Measurements from ENCODE around the gene TMEM121.
"Not testable (repeated sequence)": the region's sequence is repeated elsewhere in the genome, so short reads cannot be mapped to it uniquely, and the experiment has no call there.

The TMEM121 gene

DNA sequence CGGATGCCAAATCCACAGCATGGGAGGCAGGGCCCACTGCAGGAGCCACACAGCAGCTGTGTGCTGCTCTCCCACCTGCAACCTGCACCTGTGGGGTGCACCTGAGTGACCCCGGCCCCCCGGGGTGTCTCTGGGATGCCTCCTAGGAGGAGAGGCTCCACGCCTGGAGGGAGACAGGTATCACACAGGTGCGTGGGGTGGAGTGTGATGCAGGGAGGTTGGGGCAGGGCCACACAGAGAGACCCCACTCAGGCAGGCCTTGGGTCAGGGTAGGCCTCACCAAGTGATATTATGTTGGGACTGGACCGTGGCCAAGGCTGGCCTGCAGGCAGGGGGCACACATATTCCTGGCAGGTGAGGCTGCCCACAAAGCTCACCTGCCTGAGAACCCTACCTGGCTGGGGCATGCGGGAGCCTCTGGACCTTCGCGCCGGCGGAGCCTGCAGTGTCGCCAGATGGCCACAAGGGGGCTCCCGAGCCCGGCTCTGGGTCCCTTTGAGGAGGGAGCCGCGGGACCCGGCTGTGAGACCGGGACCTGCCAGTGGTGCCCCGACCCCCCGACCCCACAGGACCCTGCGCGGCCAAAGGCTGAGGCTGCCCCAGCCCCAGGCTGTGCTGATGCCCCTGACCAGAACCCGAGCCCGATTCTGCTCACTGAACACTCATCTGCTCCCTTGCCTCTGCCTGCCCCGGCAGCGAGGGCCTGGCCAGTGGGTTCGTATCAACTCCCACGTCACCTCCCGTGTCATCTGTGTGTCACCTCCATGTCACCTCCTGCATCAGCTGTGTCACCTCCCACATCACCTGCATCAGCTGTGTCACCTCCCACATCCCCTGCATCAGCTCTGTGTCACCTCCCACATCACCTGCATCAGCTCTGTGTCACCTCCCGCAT, 11.4 kb downstream of the TMEM121 start:
- Histone ChIP-seq H3K4me1 (peaks cover 0 to 6% (median 2%) of the 10 kb centered on the region in 4 donors), H3K27ac (no peak overlapping the region), H3K9me3 (peaks cover 0 to 5% (median 0%) of the 10 kb centered on the region in 3 donors), H3K4me3 (no peak overlapping the region), H3K27me3 (peaks cover 0 to 60% of the 10 kb centered on the region in 2 donors), H3K36me3 (no peaks in the 10 kb centered on the region)
- intact Hi-C loops (cut with DNase I; ENCODE audit: low total_unique reads), result no loop called here
- TF ChIP-seq, protein P1, sequence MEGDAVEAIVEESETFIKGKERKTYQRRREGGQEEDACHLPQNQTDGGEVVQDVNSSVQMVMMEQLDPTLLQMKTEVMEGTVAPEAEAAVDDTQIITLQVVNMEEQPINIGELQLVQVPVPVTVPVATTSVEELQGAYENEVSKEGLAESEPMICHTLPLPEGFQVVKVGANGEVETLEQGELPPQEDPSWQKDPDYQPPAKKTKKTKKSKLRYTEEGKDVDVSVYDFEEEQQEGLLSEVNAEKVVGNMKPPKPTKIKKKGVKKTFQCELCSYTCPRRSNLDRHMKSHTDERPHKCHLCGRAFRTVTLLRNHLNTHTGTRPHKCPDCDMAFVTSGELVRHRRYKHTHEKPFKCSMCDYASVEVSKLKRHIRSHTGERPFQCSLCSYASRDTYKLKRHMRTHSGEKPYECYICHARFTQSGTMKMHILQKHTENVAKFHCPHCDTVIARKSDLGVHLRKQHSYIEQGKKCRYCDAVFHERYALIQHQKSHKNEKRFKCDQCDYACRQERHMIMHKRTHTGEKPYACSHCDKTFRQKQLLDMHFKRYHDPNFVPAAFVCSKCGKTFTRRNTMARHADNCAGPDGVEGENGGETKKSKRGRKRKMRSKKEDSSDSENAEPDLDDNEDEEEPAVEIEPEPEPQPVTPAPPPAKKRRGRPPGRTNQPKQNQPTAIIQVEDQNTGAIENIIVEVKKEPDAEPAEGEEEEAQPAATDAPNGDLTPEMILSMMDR (IDR thresholded peaks at IDR 0.05), result peak; percentile 77 to 99
- DNase-seq, result peak in 1 of 2 donors; percentile 68

DNA sequence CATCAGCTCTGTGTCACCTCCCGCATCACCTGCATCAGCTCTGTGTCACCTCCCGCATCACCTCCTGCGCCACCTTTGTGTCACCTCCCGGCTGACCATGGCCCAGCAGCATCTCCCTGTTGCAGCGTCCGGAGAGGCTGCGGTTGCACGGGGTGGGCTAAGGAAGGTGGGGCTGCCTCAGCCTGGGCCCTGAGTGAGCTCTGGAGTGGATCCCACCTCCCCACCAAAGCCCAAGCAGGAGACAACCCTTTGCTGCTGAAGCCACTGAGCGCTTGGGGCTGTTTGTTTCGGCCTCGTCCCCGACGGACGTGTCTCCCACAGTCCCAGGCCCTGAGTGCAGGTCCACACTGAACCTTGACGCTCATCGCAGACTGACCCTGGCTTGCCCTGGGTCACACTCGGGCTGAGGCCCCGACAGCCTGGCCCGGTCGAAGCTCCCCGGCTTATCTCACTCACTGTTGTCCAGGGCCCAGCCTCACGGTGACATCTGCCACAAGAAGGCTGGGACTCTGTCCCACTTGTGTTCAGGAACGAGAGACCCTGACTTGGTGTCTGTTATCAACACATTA, 12.2 kb downstream of the TMEM121 start:
- TF ChIP-seq, protein P1 (IDR thresholded peaks at IDR 0.05), result no peak

DNA sequence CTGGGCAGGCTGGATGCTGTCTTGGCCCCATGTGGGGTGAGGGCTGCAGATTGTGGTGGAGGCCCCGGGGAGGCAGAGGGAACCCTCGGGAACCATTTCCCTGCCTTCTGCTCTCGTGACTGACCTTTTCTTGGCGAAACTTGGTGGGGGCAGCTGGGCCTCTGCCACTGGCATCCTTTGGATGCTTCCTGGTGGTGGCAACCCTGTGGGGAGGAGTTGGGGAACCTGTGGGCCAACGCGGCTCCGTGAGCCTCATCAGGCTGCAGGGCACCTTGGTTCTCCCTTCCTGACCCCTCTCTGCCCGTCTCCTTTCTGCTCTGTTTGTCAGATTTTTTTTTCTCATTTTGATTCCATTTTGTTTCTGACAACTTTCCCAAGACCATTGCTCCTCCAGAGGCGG, 14.4 kb downstream of the TMEM121 start:
- Histone ChIP-seq H3K4me1 (peaks cover 0 to 6% (median 2%) of the 10 kb centered on the region in 4 donors), H3K27ac (no peak overlapping the region), H3K9me3 (peaks cover 0 to 10% (median 2%) of the 10 kb centered on the region in 3 donors), H3K27me3 (peaks cover 0 to 36% of the 10 kb centered on the region in 2 donors), H3K36me3 (no peaks in the 10 kb centered on the region), H3K4me3 (no peak overlapping the region)
- TF ChIP-seq, protein P1 (IDR thresholded peaks at IDR 0.05), result no peak
- DNase-seq, result no peak
- intact Hi-C loops (cut with DNase I; ENCODE audit: low total_unique reads), result no loop called here

More for the DNA sequence above, 12.2 kb downstream of the TMEM121 start:
- peaks cover 0 to 53% of the 10 kb centered on the region in 2 donors for H3K27me3 ChIP-seq
- peak in 1 of 2 donors; percentile 57 for DNase-seq
- intact Hi-C loops (cut with DNase I; ENCODE audit: low total_unique reads), result no loop called here
- H3K9me3 ChIP-seq, result peaks cover 0 to 10% (median 2%) of the 10 kb centered on the region in 3 donors
- H3K36me3 ChIP-seq, result no peaks in the 10 kb centered on the region
- H3K4me1 ChIP-seq, result peaks cover 0 to 6% (median 2%) of the 10 kb centered on the region in 4 donors
- H3K4me3 ChIP-seq, result no peak overlapping the region
- H3K27ac ChIP-seq, result no peak overlapping the region

DNA sequence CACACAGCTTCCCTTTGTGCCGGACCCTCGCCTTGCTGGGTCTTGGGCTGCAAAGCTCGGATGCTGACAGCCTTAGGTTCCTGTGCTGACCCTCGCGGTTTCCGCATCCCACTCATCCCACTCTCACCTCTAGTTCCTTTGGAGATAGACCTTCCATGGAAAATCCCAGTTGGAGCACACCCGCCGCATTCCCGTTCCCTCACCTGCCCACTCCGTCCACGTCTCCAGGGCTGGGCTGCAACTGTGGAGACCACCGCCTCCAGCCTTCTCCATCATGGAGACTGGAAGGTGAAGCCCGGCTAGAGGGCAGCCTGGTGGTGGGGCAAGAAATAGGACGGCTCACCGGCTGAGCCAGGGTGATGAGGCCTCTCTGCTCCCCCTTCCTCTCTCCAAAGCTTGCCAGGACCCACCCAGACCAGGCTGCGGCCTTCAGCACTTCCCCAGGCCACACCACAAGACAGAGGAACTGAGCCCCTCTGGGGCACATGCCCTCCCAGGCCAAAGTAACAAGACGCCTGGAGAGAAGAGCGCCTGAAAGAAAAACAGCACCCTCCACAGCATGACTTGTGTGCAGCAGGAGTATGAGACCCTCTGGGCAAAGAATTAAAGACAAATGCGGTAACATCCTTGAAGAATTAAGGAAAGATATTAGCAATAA, 15.0 kb downstream of the TMEM121 start:
- H3K36me3 ChIP-seq, result no peaks in the 10 kb centered on the region
- TF ChIP-seq, protein P1 (IDR thresholded peaks at IDR 0.05), result no peak
- no peak overlapping the region for H3K27ac ChIP-seq
- H3K4me3 ChIP-seq, result no peak overlapping the region
- H3K4me1 ChIP-seq, result peaks cover 0 to 6% (median 2%) of the 10 kb centered on the region in 4 donors
- no peak for DNase-seq
- intact Hi-C loops (cut with DNase I; ENCODE audit: low total_unique reads), result no loop called here
- peaks cover 0 to 31% of the 10 kb centered on the region in 2 donors for H3K27me3 ChIP-seq
- peaks cover 0 to 10% (median 2%) of the 10 kb centered on the region in 3 donors for H3K9me3 ChIP-seq

DNA sequence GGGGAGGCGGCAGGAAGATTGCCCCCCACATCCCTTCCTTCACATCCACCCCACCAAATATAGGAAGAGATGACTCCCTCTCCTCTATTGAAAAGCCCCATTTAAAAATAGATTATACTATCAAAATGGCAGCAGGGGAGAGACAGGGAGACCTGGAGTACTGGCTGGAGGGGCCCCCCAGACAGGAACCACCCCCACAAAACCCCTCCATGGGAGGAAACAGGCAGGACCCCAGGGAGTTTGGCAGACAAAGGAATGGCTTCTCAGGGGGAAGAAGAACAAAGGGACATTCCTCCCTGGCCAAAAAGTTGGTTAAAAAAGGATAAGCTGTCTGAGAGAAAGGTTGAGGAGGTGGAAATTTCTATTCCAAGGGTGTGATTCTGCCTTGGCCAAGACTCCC, 19.3 kb downstream of the TMEM121 start:
- H3K4me1 ChIP-seq; H3K4me3 ChIP-seq; intact Hi-C loops (cut with DNase I; ENCODE audit: low total_unique reads); H3K36me3 ChIP-seq; H3K9me3 ChIP-seq; H3K27ac ChIP-seq; DNase-seq; H3K27me3 ChIP-seq: not testable (repeated sequence)

DNA sequence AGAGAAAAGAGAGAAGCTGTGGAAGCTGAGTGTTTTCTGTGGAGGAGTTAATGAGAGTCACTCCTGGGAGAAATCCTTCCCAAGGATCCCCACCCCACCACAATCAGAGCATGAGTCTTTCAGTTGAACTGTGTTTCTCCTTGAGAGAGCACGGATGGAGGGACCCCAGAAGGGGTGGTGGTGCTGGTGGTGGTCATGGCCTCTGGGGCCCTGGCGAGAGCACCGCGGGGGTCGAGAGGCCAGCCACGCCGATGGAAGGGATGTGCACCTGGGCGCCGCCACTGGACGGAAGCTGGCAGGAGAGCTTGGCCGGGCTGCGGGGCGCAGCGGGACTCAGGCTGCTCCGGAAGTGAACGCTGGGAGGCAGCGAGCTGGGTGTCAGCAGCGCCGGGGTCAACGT, 20.0 kb downstream of the TMEM121 start:
- H3K4me1 ChIP-seq; H3K27me3 ChIP-seq; H3K27ac ChIP-seq; H3K9me3 ChIP-seq; DNase-seq; intact Hi-C loops (cut with DNase I; ENCODE audit: low total_unique reads); H3K36me3 ChIP-seq; H3K4me3 ChIP-seq: not testable (repeated sequence)

DNA sequence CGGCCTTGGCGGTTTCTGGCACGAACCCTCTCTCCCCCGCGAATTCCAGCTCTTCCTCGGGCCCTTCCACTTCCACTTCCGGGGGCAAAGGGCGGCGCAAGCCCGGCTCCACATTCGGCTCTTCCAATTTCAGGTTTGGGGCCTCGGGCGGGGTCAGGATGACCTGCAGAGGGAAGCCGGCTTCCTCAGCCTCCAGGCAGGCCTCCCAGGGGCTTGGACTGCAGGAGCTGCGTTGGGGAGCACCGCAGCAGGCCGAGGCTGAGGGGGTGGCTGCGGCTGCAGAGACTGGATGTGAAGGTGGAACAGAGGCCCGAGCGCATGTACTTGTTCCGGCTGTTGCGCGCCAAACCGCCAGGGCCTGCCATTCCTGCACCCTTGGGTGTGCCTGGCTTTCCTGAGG, 20.7 kb downstream of the TMEM121 start:
- H3K27ac ChIP-seq; intact Hi-C loops (cut with DNase I; ENCODE audit: low total_unique reads): not testable (repeated sequence)

More for the DNA sequence above, 20.7 kb downstream of the TMEM121 start:
- H3K4me3 ChIP-seq, H3K36me3 ChIP-seq, H3K9me3 ChIP-seq, H3K27me3 ChIP-seq, H3K4me1 ChIP-seq, DNase-seq: not testable (repeated sequence)

Measured in tibial artery (tissue), 4 donors.